HepG2 (cell line): ENCODE results near the gene MTCH2. TPM values are rescaled to one million over a fixed set of nuclear protein-coding genes. Genes with fewer than 3 reads are reported as not detected.

ENCODE experiments used
- ARNT ChIP-seq: fragments of 450-650 bp; IDR thresholded peaks from 2 replicates; pipeline ENCODE4 v1.6.1; 2017
- CHCHD3 ChIP-seq: sonication (generic); formaldehyde crosslinking; IDR thresholded peaks from 2 replicates; pipeline ENCODE4 v1.8.0; 2022; ENCODE audit warnings: mild to moderate bottlenecking, missing genetic modification reagents, moderate library complexity
- CTCF ChIP-seq: sonication (generic); formaldehyde crosslinking; IDR thresholded peaks from 2 replicates; pipeline ENCODE4 v1.5.0; 2020; ENCODE audit warnings: mild to moderate bottlenecking, missing genetic modification reagents, moderate library complexity
- GLI4 ChIP-seq: sonication (generic); formaldehyde crosslinking; IDR thresholded peaks from 2 replicates; pipeline ENCODE4 v1.5.1; 2020; ENCODE audit warnings: missing genetic modification reagents, mild to moderate bottlenecking, moderate library complexity, borderline replicate concordance
- TEAD2 ChIP-seq: sonication (generic); formaldehyde crosslinking; IDR thresholded peaks from 2 replicates; pipeline ENCODE4 v1.9.0; 2021; ENCODE audit warnings: missing genetic modification reagents
- ZMYM4 ChIP-seq: sonication (generic); formaldehyde crosslinking; IDR thresholded peaks from 2 replicates; pipeline ENCODE4 v1.8.1; 2023; ENCODE audit warnings: mild to moderate bottlenecking, missing genetic modification reagents
- ZNF12 ChIP-seq: sonication (generic); formaldehyde crosslinking; IDR thresholded peaks from 2 replicates; pipeline ENCODE4 v1.5.0; 2020; ENCODE audit warnings: missing genetic modification reagents
- ZNF232 ChIP-seq: sonication (generic); formaldehyde crosslinking; IDR thresholded peaks from 2 replicates; pipeline ENCODE4 v1.4.0; 2020; ENCODE audit warnings: missing genetic modification reagents, borderline replicate concordance
- ZNF670 ChIP-seq: sonication (generic); formaldehyde crosslinking; IDR thresholded peaks from 2 replicates; pipeline ENCODE4 v1.8.0; 2022; ENCODE audit warnings: mild to moderate bottlenecking, missing genetic modification reagents, borderline replicate concordance
- ZNF839 ChIP-seq: sonication (generic); formaldehyde crosslinking; IDR thresholded peaks from 2 replicates; pipeline ENCODE4 v1.4.0; 2020; ENCODE audit warnings: missing genetic modification reagents, mild to moderate bottlenecking, borderline replicate concordance
- ZNF883 ChIP-seq: sonication (generic); formaldehyde crosslinking; IDR thresholded peaks from 2 replicates; pipeline ENCODE4 v1.5.1; 2020; ENCODE audit warnings: mild to moderate bottlenecking, missing genetic modification reagents; ENCODE audit errors: not compliant biosample characterization
- polyA plus RNA-seq, 8 experiments: library from polyadenylated mRNA; depleted of rRNA in 3 of 8; stranded (reverse) in 7 of 8; unstranded in 1 of 8; fragments of >200 nt; fragmentation: Illumina TruSeq in 4 of 8; extraction: Trizol in 4 of 8; gene quantifications; 2 replicates each; pipeline versions ENCODE4 v1.2.1 to v1.2.3, GENCODE V29; 2011 to 2016; ENCODE audit warnings: low read depth in 4 of 8, missing spikeins in 1 of 8, mixed read lengths in 1 of 8; ENCODE audit not compliant: insufficient read depth in 1 of 8
- total RNA-seq, 5 experiments: library from RNA; depleted of rRNA; stranded (reverse); fragments of >200 nt; fragmentation: Illumina TruSeq; extraction: Trizol; gene quantifications; 2 replicates each; pipeline ENCODE4 v1.2.3, GENCODE V29; 2016; ENCODE audit warnings: low read depth in 1 of 5
- TF ChIP-seq, protein P1 (sequence below): sonication (generic); formaldehyde crosslinking; IDR thresholded peaks from 2 replicates; pipeline ENCODE4 v1.5.0; 2020; ENCODE audit warnings: missing genetic modification reagents
- TF ChIP-seq, protein P2 (sequence below): fragments of 450-650 bp; IDR thresholded peaks from 2 replicates; pipeline ENCODE4 v1.6.1; 2017; ENCODE audit warnings: mild to moderate bottlenecking

The MTCH2 gene
- total and polyA plus RNA-seq, 2 of the 13 experiments (the other 11 are each of a cell fraction or from before 2014, with no cell fraction given) = 112 to 272 TPM

- TF ChIP-seq CTCF (peak; percentile 71), ZNF12 (0 out of 2 replicates have a peak, but pooled peaks have one; percentile 25), ZNF883 (CRISPR knock-in tag) (peak; percentile 90), ARNT (no peak), GLI4 (CRISPR knock-in tag) (peak; percentile 97; the same call in 1 of the 2 replicates), ZNF232 (CRISPR knock-in tag) (peak; percentile 72; the same call in 1 of the 2 replicates), CHCHD3 (peak; percentile 95; the same call in 1 of the 2 replicates), TEAD2 (CRISPR knock-in tag) (peak; percentile 36; the same call in 1 of the 2 replicates), ZNF670 (CRISPR knock-in tag) (0 out of 2 replicates have a peak, but pooled peaks have one; percentile 2), ZMYM4 (CRISPR knock-in tag) (peak; percentile 86), ZNF839 (CRISPR knock-in tag) (peak; percentile 94; the same call in 1 of the 2 replicates)
- TF ChIP-seq, protein P1, sequence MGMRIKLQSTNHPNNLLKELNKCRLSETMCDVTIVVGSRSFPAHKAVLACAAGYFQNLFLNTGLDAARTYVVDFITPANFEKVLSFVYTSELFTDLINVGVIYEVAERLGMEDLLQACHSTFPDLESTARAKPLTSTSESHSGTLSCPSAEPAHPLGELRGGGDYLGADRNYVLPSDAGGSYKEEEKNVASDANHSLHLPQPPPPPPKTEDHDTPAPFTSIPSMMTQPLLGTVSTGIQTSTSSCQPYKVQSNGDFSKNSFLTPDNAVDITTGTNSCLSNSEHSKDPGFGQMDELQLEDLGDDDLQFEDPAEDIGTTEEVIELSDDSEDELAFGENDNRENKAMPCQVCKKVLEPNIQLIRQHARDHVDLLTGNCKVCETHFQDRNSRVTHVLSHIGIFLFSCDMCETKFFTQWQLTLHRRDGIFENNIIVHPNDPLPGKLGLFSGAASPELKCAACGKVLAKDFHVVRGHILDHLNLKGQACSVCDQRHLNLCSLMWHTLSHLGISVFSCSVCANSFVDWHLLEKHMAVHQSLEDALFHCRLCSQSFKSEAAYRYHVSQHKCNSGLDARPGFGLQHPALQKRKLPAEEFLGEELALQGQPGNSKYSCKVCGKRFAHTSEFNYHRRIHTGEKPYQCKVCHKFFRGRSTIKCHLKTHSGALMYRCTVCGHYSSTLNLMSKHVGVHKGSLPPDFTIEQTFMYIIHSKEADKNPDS = peak; percentile 80; the same call in 1 of the 2 replicates
- TF ChIP-seq, protein P2, sequence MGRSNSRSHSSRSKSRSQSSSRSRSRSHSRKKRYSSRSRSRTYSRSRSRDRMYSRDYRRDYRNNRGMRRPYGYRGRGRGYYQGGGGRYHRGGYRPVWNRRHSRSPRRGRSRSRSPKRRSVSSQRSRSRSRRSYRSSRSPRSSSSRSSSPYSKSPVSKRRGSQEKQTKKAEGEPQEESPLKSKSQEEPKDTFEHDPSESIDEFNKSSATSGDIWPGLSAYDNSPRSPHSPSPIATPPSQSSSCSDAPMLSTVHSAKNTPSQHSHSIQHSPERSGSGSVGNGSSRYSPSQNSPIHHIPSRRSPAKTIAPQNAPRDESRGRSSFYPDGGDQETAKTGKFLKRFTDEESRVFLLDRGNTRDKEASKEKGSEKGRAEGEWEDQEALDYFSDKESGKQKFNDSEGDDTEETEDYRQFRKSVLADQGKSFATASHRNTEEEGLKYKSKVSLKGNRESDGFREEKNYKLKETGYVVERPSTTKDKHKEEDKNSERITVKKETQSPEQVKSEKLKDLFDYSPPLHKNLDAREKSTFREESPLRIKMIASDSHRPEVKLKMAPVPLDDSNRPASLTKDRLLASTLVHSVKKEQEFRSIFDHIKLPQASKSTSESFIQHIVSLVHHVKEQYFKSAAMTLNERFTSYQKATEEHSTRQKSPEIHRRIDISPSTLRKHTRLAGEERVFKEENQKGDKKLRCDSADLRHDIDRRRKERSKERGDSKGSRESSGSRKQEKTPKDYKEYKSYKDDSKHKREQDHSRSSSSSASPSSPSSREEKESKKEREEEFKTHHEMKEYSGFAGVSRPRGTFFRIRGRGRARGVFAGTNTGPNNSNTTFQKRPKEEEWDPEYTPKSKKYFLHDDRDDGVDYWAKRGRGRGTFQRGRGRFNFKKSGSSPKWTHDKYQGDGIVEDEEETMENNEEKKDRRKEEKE = no peak
Measured at GRCh38 chr11:47642099-47642855, at the start of gene MTCH2 (continued).
